Femur (tissue), 1 donor: ENCODE data around the gene LY6G5C.

Experiments
- DNase-seq: peaks from one replicate; pipeline ENCODE4 v3.0.0-alpha.2; 2017

Gene LY6G5C

DNA sequence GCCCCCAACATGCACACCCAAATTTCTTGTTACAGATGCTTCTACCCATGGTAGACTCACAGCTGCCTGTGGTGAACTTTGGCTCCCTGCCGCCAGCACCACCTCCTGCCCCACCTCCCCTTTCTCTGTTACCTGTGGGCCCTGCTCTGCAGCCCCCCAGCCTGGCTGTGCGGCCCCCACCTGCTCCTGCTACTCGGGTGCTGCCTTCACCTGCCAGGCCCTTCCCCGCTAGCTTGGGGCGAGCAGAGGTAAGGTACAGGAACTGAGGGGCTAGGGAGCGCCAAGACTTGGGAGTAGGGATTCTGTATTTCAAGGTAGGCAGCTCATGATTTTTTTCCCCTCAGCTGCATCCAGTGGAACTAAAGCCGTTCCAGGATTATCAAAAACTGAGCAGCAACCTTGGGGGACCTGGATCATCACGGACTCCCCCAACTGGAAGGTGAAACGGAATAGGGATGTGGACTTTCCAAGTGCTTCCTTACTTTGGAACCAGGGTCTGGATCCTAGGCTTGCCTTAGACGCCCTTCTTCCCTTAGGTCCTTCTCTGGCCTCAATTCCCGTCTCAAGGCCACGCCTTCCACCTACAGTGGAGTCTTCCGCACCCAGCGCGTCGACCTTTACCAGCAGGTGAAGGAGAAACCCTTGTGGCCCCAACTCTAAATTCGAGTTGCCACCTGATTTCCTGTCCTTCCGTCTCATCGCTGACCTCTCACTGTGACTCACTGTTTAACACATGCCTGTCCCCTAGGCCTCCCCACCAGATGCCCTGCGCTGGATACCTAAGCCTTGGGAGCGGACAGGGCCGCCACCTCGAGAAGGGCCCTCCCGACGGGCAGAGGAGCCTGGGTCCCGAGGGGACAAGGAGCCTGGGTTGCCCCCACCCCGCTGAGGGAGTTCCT is 43.9 kb downstream of the LY6G5C start:
- no peak for DNase-seq

DNA sequence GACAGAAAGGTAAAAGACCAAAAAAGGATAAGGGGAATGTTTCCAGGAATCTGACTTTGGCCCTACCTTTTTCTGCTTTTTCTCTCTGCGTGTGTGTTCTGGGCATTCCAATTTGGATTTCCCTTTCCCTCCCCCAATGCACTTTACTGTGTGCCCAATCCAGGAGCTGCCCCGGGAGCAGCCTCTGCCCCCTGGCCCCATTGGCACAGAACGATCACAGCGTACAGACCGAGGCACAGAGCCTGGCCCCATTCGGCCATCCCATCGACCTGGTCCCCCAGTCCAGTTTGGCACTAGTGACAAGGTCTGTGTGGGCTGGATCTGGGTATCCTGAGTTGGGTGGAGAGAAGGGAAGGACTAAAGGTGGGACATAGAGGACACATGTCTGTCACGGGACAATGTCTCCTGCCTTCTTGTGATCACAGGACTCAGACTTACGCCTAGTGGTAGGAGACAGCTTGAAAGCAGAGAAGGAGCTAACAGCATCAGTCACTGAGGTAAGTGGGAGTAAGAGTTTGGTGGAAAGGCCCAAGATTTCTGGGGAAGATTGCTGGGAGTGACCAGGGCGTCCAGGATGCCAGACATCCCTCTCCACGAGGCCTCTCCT is 45.8 kb downstream of the LY6G5C start:
- DNase-seq = no peak

GRCh38 chr6:31634131-31634530 is 46.7 kb downstream of the LY6G5C start:
- no peak for DNase-seq

DNA sequence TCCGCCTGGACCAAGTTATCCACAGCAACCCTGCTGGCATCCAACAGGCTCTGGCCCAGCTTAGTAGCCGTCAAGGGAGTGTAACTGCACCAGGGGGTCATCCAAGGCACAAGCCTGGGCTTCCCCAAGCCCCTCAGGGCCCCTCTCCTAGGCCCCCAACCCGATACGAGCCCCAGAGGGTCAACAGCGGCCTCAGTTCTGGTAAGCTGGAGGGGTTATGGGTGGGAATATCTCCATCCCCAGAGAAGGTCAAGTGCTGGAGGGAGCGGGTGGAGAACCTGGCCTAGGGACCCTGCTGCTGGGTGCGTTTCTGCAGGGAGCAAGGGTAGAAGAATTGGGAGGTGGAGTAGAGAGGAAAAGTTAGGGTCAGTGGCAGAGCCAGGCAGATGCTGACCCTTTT is 47.4 kb downstream of the LY6G5C start:
- no peak for DNase-seq

GRCh38 chr6:31632279-31632946 is 48.5 kb downstream of the LY6G5C start:
- no peak for DNase-seq

DNA sequence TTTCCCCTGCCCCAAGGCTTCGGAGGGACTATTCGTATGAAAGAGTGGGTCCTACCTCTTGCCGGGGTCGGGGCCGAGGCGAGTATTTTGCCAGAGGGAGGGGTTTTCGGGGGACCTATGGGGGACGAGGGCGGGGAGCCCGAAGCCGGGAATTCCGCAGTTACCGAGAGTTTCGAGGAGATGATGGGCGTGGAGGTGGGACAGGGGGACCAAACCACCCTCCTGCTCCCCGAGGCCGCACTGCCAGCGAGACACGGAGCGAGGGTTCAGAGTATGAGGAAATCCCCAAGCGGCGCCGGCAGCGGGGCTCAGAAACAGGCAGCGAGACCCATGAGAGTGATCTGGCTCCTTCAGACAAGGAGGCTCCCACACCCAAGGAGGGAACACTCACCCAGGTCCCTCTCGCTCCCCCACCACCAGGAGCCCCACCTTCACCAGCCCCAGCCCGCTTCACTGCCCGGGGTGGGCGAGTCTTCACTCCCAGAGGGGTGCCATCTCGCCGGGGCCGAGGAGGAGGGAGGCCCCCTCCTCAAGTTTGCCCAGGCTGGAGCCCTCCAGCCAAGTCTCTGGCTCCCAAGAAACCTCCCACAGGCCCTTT is 49.1 kb downstream of the LY6G5C start:
- no peak for DNase-seq

- DNase-seq = no peak
These were observed 49.7 kb downstream of the LY6G5C start for GRCh38 chr6:31631209-31631608.

DNA sequence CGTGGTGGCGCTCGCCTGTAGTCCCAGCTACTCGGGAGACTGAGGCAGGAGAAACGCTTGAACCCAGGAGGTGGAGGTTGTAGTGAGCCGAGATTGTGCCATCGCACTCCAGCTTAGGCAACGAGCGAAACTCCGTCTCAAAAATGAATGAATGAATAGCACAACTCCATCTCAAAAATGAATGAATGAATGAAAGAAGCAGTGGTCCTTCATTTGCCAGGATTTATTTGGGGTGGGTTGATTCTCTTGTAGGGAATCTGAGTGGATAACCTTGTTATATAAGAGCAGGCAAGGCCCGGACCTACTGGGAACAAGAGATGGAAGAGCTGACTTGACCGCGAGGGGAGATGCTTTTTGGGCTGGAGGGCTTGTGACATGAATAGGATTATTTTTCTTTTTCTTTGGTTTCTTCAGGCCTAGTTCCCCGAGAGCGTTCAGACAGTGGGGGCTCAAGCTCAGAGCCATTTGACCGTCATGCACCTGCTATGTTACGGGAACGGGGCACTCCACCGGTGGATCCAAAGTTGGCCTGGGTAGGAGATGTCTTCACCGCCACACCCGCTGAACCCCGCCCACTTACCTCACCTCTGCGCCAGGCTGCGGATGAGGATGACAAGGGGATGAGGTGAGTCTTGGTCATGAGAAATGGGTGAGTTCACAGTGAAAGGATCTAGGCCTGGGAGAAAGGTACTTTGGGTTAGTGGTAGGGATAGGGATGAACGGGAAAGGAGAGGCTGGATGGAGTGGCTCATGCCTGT is 50.5 kb downstream of the LY6G5C start:
- DNase-seq = no peak

DNA sequence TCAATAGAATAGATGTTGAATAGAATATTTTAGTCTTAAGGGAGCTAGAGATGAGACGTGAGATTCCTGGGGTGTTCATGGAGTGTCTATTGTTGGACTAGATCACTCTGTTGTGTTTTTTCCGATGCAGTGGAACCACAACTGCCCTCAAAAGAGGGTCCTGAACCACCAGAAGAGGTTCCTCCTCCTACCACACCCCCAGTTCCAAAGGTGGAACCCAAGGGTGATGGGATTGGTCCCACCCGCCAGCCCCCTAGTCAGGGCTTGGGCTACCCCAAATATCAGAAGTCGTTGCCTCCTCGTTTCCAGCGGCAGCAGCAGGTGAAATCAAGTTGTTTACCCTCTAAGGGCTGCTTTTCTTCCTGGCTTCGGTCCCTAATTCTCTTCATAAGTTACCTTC is 51.9 kb downstream of the LY6G5C start:
- no peak for DNase-seq

DNA sequence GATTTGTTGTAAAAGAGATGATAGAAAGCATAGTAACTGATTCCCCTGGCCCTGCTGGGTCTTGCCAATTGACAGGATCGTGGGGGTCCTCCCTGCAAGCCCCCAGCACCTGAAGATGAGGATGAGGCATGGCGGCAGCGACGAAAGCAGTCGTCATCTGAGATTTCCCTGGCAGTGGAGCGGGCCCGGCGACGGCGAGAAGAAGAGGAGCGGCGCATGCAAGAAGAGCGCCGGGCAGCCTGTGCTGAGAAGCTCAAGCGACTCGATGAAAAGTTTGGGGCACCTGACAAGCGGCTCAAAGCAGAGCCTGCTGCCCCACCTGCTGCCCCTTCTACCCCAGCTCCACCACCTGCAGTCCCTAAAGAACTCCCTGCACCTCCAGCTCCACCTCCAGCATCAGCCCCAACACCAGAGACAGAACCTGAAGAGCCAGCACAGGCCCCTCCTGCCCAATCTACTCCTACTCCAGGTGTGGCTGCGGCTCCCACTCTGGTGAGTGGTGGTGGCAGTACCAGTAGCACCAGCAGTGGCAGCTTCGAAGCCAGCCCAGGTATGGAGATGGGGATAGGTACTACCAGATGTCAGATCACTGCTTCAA is 53.1 kb downstream of the LY6G5C start:
- DNase-seq = no peak

GRCh38 chr6:31626952-31627351 is 53.9 kb downstream of the LY6G5C start:
- DNase-seq = no peak
